ENCODE results near the gene SPR.

Gene SPR

DNA sequence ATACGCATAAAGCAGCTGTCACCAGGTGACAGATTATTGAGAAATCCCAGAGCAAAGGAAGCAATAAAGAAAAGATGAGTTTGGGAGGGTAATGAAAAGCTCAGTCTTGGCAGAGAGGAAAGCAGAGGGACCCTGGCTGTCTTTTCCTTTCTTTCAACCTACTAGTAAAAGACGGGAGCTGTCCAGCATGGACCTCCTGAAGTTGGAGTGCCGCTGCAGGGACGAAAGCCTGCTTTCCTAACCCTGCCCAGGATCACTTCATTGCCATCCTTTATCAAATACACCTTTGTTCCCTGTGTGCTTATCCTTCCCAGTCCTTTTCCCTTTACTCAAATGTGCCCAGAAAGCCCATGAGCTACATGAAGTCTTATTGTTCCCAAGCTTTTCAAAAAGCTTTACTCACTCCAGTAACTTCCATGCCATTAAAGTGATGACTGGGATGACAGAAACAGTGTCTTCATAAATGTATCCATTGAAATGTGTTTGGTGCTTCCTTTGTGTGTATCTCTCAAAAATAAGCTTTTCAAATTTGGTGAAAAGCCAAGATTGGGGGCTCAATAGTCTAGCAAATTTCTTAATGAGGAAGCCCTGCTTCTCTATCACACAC, 3.7 kb upstream of the SPR start:
- CTCF ChIA-PET: interaction anchor here (0.5 to 2.9 kb wide), 11 partner anchors 9 to 1424 kb away, joined by 3 to 18 read pairs (median 3); no protein-coding TSS in a partner anchor
- Histone ChIP-seq H3K9me3 (ENCODE audit: control insufficient read depth, insufficient read depth, low read depth, low read length) (no peaks in the 10 kb centered on the region), H3K27ac (ENCODE audit: extremely low read depth, low read depth, low read length) (no peak overlapping the region), H3K4me3 (ENCODE audit: low read depth, low read length) (no peak overlapping the region), H3K36me3 (ENCODE audit: control insufficient read depth in 2 of 2, insufficient read depth in 1 of 2, low read length in 2 of 2) (no peaks in the 10 kb centered on the region), H3K4me1 (ENCODE audit: control insufficient read depth, insufficient read depth, low read length) (no peaks in the 10 kb centered on the region)
- TF ChIP-seq, protein P1, sequence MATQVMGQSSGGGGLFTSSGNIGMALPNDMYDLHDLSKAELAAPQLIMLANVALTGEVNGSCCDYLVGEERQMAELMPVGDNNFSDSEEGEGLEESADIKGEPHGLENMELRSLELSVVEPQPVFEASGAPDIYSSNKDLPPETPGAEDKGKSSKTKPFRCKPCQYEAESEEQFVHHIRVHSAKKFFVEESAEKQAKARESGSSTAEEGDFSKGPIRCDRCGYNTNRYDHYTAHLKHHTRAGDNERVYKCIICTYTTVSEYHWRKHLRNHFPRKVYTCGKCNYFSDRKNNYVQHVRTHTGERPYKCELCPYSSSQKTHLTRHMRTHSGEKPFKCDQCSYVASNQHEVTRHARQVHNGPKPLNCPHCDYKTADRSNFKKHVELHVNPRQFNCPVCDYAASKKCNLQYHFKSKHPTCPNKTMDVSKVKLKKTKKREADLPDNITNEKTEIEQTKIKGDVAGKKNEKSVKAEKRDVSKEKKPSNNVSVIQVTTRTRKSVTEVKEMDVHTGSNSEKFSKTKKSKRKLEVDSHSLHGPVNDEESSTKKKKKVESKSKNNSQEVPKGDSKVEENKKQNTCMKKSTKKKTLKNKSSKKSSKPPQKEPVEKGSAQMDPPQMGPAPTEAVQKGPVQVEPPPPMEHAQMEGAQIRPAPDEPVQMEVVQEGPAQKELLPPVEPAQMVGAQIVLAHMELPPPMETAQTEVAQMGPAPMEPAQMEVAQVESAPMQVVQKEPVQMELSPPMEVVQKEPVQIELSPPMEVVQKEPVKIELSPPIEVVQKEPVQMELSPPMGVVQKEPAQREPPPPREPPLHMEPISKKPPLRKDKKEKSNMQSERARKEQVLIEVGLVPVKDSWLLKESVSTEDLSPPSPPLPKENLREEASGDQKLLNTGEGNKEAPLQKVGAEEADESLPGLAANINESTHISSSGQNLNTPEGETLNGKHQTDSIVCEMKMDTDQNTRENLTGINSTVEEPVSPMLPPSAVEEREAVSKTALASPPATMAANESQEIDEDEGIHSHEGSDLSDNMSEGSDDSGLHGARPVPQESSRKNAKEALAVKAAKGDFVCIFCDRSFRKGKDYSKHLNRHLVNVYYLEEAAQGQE (tag by site-specific recombination; IDR thresholded peaks at IDR 0.05): peak; percentile 95
- no peak for TF ChIP-seq ZNF488 (tag by site-specific recombination; IDR thresholded peaks at IDR 0.05)
- POLR2A ChIA-PET: no interaction called here

DNA sequence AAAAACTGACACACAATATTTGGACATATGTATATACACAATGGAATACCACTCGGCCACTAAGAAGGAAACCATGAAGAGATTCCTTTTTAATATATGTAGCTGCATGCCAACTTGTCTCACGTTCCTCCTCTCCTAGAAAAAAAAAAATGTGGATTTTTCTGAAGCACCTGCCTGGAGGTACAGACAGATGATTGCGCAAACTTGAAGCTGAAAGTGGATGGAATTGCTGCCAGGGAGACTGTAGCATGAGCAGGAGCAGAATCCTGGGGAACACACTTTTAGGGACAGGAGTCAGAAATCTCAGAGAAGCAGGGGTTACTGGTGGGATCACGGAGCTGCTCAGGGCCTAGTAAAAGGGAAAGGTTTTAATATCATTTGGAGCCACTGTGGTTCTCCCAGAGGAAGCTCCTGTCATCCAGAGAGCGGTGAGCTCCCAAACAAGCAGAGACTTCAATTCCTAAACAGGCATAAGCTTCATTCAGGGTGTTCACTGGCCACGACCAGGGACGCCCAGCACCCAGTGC, 640 bp upstream of the SPR start:
- H3K36me3 ChIP-seq (ENCODE audit: control insufficient read depth in 2 of 2, insufficient read depth in 1 of 2, low read length in 2 of 2): peaks cover 0 to 11% of the 10 kb centered on the region in 2 experiments; a peak in 2 of 3 replicates
- CTCF ChIA-PET: interaction anchor here (0.6 to 3.2 kb wide), 16 partner anchors 10 to 326 kb away, joined by 3 to 44 read pairs (median 7); no protein-coding TSS in a partner anchor

More for the DNA sequence above, 640 bp upstream of the SPR start:
- no peaks in the 10 kb centered on the region for H3K9me3 ChIP-seq (ENCODE audit: control insufficient read depth, insufficient read depth, low read depth, low read length)
- TF ChIP-seq ZNF747 (tag by site-specific recombination; IDR thresholded peaks at IDR 0.05) (no peak), ZNF768 (tag by site-specific recombination; IDR thresholded peaks at IDR 0.05) (no peak), ZNF175 (tag by site-specific recombination; IDR thresholded peaks at IDR 0.05) (no peak), ZNF423 (tag by site-specific recombination; IDR thresholded peaks at IDR 0.05) (no peak), ZNF571 (tag by site-specific recombination; IDR thresholded peaks at IDR 0.05) (no peak), ZSCAN18 (tag by site-specific recombination; IDR thresholded peaks at IDR 0.05) (no peak), ZBTB17 (tag by site-specific recombination; IDR thresholded peaks at IDR 0.05) (0 out of 2 replicates have a peak, but pooled peaks have one; percentile 22), ZBTB1 (tag by site-specific recombination; IDR thresholded peaks at IDR 0.05) (no peak), ZFP69B (tag by site-specific recombination; IDR thresholded peaks at IDR 0.05) (no peak), ZNF335 (tag by site-specific recombination; conservative IDR thresholded peaks at IDR 0.05) (peak; percentile 9; the same call in 1 of the 2 replicates), HOXA7 (CRISPR knock-in tag; IDR thresholded peaks at IDR 0.05; ENCODE audit: borderline replicate concordance) (no peak), ZSCAN23 (tag by site-specific recombination; IDR thresholded peaks at IDR 0.05) (no peak), KLF8 (tag by site-specific recombination; IDR thresholded peaks at IDR 0.05) (no peak)
- TF ChIP-seq, protein P2, sequence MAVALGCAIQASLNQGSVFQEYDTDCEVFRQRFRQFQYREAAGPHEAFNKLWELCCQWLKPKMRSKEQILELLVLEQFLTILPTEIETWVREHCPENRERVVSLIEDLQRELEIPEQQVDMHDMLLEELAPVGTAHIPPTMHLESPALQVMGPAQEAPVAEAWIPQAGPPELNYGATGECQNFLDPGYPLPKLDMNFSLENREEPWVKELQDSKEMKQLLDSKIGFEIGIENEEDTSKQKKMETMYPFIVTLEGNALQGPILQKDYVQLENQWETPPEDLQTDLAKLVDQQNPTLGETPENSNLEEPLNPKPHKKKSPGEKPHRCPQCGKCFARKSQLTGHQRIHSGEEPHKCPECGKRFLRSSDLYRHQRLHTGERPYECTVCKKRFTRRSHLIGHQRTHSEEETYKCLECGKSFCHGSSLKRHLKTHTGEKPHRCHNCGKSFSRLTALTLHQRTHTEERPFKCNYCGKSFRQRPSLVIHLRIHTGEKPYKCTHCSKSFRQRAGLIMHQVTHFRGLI (tag by site-specific recombination; IDR thresholded peaks at IDR 0.05): no peak
- TF ChIP-seq, protein P3, sequence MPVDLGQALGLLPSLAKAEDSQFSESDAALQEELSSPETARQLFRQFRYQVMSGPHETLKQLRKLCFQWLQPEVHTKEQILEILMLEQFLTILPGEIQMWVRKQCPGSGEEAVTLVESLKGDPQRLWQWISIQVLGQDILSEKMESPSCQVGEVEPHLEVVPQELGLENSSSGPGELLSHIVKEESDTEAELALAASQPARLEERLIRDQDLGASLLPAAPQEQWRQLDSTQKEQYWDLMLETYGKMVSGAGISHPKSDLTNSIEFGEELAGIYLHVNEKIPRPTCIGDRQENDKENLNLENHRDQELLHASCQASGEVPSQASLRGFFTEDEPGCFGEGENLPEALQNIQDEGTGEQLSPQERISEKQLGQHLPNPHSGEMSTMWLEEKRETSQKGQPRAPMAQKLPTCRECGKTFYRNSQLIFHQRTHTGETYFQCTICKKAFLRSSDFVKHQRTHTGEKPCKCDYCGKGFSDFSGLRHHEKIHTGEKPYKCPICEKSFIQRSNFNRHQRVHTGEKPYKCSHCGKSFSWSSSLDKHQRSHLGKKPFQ (tag by site-specific recombination; IDR thresholded peaks at IDR 0.05): no peak
- TF ChIP-seq, protein P4, sequence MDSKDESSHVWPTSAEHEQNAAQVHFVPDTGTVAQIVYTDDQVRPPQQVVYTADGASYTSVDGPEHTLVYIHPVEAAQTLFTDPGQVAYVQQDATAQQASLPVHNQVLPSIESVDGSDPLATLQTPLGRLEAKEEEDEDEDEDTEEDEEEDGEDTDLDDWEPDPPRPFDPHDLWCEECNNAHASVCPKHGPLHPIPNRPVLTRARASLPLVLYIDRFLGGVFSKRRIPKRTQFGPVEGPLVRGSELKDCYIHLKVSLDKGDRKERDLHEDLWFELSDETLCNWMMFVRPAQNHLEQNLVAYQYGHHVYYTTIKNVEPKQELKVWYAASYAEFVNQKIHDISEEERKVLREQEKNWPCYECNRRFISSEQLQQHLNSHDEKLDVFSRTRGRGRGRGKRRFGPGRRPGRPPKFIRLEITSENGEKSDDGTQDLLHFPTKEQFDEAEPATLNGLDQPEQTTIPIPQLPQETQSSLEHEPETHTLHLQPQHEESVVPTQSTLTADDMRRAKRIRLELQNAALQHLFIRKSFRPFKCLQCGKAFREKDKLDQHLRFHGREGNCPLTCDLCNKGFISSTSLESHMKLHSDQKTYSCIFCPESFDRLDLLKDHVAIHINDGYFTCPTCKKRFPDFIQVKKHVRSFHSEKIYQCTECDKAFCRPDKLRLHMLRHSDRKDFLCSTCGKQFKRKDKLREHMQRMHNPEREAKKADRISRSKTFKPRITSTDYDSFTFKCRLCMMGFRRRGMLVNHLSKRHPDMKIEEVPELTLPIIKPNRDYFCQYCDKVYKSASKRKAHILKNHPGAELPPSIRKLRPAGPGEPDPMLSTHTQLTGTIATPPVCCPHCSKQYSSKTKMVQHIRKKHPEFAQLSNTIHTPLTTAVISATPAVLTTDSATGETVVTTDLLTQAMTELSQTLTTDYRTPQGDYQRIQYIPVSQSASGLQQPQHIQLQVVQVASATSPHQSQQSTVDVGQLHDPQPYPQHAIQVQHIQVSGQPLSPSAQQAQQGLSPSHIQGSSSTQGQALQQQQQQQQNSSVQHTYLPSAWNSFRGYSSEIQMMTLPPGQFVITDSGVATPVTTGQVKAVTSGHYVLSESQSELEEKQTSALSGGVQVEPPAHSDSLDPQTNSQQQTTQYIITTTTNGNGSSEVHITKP (tag by site-specific recombination; IDR thresholded peaks at IDR 0.05): no peak
- no peak overlapping the region; the same call in 1 of the 2 replicates for H3K27ac ChIP-seq (ENCODE audit: extremely low read depth, low read depth, low read length)
- H3K4me3 ChIP-seq (ENCODE audit: low read depth, low read length): peak overlapping the region; percentile 55
- H3K4me1 ChIP-seq (ENCODE audit: control insufficient read depth, insufficient read depth, low read length): no peaks in the 10 kb centered on the region
- POLR2A ChIA-PET: interaction anchor here (0.8 to 1.9 kb wide), 3 partner anchors 31 to 347 kb away, joined by 3 to 9 read pairs (median 6); partner anchors contain the start of genes CCT7, EMX1 and PRADC1

Measured in HEK293 (cell line).